Astrocyte (in vitro differentiated cells and primary cell): ENCODE results near the gene GRIN2A. TPM values are rescaled to one million over a fixed set of nuclear protein-coding genes. Genes with fewer than 3 reads are reported as not detected.

Experiments used
- DNase-seq: peaks from one replicate; pipeline ENCODE4 v3.0.0-alpha.2; 2010; ENCODE audit warnings: low read depth
- FAIRE-seq: peaks from 2 replicates; lab custom pipeline; 2011; peaks lifted over from hg19 to GRCh38; lab: Jason Lieb, UNC
- H2AFZ ChIP-seq: 2 replicates; pipeline ENCODE4 v1.6.0; 2012; ENCODE audit warnings: low read depth, low read length, inconsistent platforms
- H3K27ac ChIP-seq: 2 replicates; pipeline ENCODE4 v1.5.1; 2011; ENCODE audit warnings: low read depth, low read length, inconsistent platforms
- H3K27me3 ChIP-seq: 2 replicates; pipeline ENCODE4 v1.6.0; 2011; ENCODE audit warnings: low read length, inconsistent platforms; ENCODE audit not compliant: insufficient read depth
- H3K36me3 ChIP-seq: 2 replicates; pipeline ENCODE4 v1.5.1; 2011; ENCODE audit warnings: low read length, inconsistent platforms; ENCODE audit not compliant: insufficient read depth
- H3K4me1 ChIP-seq: 2 replicates; pipeline ENCODE4 v1.5.1; 2011; ENCODE audit warnings: low read length, inconsistent platforms; ENCODE audit not compliant: insufficient read depth
- H3K4me2 ChIP-seq: 2 replicates; pipeline ENCODE4 v1.6.0; 2012; ENCODE audit warnings: low read length, inconsistent platforms
- H3K4me3 ChIP-seq: 2 replicates; pipeline ENCODE4 v1.5.1; 2011; ENCODE audit warnings: low read depth, mild to moderate bottlenecking, low read length, inconsistent platforms; ENCODE audit not compliant: insufficient read depth
- H3K79me2 ChIP-seq: 2 replicates; pipeline ENCODE4 v1.6.0; 2012; ENCODE audit warnings: mild to moderate bottlenecking, low read length, inconsistent platforms; ENCODE audit not compliant: insufficient read depth
- H3K9ac ChIP-seq: 2 replicates; pipeline ENCODE4 v1.6.0; 2012; ENCODE audit warnings: mild to moderate bottlenecking, low read length, inconsistent platforms
- H3K9me3 ChIP-seq: 2 replicates; pipeline ENCODE4 v1.5.1; 2012; ENCODE audit warnings: low read depth, mild to moderate bottlenecking, low read length, inconsistent platforms; ENCODE audit not compliant: insufficient read depth
- H4K20me1 ChIP-seq: 2 replicates; pipeline ENCODE4 v1.6.0; 2012; ENCODE audit warnings: low read length, inconsistent platforms; ENCODE audit not compliant: insufficient read depth
- H3K27ac Mint-ChIP-seq: one replicate; pipeline ENCODE4 v1.8.0; 2021; ENCODE audit warnings: mild to moderate bottlenecking, mixed read lengths; ENCODE audit not compliant: unreplicated experiment
- H3K27me3 Mint-ChIP-seq: one replicate; pipeline ENCODE4 v1.8.0; 2021; ENCODE audit warnings: low read depth, mixed read lengths; ENCODE audit not compliant: unreplicated experiment
- H3K36me3 Mint-ChIP-seq: one replicate; pipeline ENCODE4 v1.8.0; 2021; ENCODE audit warnings: low read depth, mixed read lengths; ENCODE audit not compliant: unreplicated experiment
- H3K4me1 Mint-ChIP-seq: one replicate; pipeline ENCODE4 v1.8.0; 2021; ENCODE audit warnings: low read depth, mixed read lengths; ENCODE audit not compliant: unreplicated experiment
- H3K4me3 Mint-ChIP-seq: one replicate; pipeline ENCODE4 v1.8.0; 2021; ENCODE audit warnings: mild to moderate bottlenecking, moderate library complexity, mixed read lengths; ENCODE audit not compliant: unreplicated experiment
- H3K9me3 Mint-ChIP-seq: one replicate; pipeline ENCODE4 v1.8.0; 2021; ENCODE audit warnings: mild to moderate bottlenecking, mixed read lengths; ENCODE audit not compliant: unreplicated experiment
- CTCF ChIP-seq: IDR thresholded peaks from 2 replicates; pipeline ENCODE4 v1.5.1; 2011; ENCODE audit warnings: low read depth, mild to moderate bottlenecking, inconsistent platforms, low read length, moderate library complexity; ENCODE audit not compliant: insufficient read depth
- EZH2 ChIP-seq: IDR thresholded peaks from 2 replicates; pipeline ENCODE4 v1.6.1; 2012; ENCODE audit warnings: mild to moderate bottlenecking, low read length, inconsistent platforms; ENCODE audit not compliant: insufficient read depth
- total RNA-seq: library from RNA; stranded (reverse); gene quantifications from 2 replicates; pipeline ENCODE4 v1.2.1, GENCODE V29; 2021

Gene GRIN2A
- total RNA-seq, 1 donor from 2014 or later, result 0.68 TPM

GRCh38 chr16:10022098-10022497 lies 160.1 kb downstream of the GRIN2A start:
- H3K36me3 Mint-ChIP-seq, result no peaks in the 10 kb centered on the region
- H3K36me3 ChIP-seq, result no peaks in the 10 kb centered on the region
- no peak overlapping the region for H2AFZ ChIP-seq
- no peaks in the 10 kb centered on the region for H3K79me2 ChIP-seq
- no peaks in the 10 kb centered on the region for H3K4me1 Mint-ChIP-seq
- no peaks in the 10 kb centered on the region for H3K9me3 ChIP-seq
- no peak overlapping the region for H3K9ac ChIP-seq
- no peak overlapping the region for H3K27ac Mint-ChIP-seq
- no peaks in the 10 kb centered on the region for H4K20me1 ChIP-seq
- DNase-seq (no peak), FAIRE-seq (no peak)
- H3K27me3 ChIP-seq, result no peaks in the 10 kb centered on the region
- H3K4me1 ChIP-seq, result no peaks in the 10 kb centered on the region
- TF ChIP-seq EZH2 (no peak), CTCF (no peak)
- H3K27me3 Mint-ChIP-seq, result peaks cover 41% of the 10 kb centered on the region
- no peaks in the 10 kb centered on the region for H3K9me3 Mint-ChIP-seq
- no peak overlapping the region for H3K4me2 ChIP-seq
- H3K27ac ChIP-seq, result no peak overlapping the region
- H3K4me3 ChIP-seq, result no peak overlapping the region
- H3K4me3 Mint-ChIP-seq, result no peak overlapping the region

- H3K9me3 ChIP-seq, result no peaks in the 10 kb centered on the region
- no peaks in the 10 kb centered on the region for H4K20me1 ChIP-seq
- no peak overlapping the region for H3K4me2 ChIP-seq
- H3K4me3 Mint-ChIP-seq, result no peak overlapping the region
- no peak for TF ChIP-seq EZH2
- TF ChIP-seq CTCF, result no peak
- H3K79me2 ChIP-seq, result no peaks in the 10 kb centered on the region
- H3K9me3 Mint-ChIP-seq, result no peaks in the 10 kb centered on the region
- H3K9ac ChIP-seq, result no peak overlapping the region
- no peak overlapping the region for H3K27ac Mint-ChIP-seq
- DNase-seq, result no peak
- no peaks in the 10 kb centered on the region for H3K4me1 Mint-ChIP-seq
- no peak overlapping the region for H3K27ac ChIP-seq
- no peaks in the 10 kb centered on the region for H3K36me3 ChIP-seq
- peaks cover 40% of the 10 kb centered on the region for H3K27me3 Mint-ChIP-seq
- H3K27me3 ChIP-seq, result no peaks in the 10 kb centered on the region
- no peaks in the 10 kb centered on the region for H3K4me1 ChIP-seq
- FAIRE-seq, result no peak
- H3K36me3 Mint-ChIP-seq, result no peaks in the 10 kb centered on the region
- H2AFZ ChIP-seq, result no peak overlapping the region
- H3K4me3 ChIP-seq, result no peak overlapping the region
Measured at GRCh38 chr16:10020866-10021265, 161.4 kb downstream of the GRIN2A start.

- Histone ChIP-seq H3K79me2 (no peaks in the 10 kb centered on the region), H3K4me3 (no peak overlapping the region), H4K20me1 (no peaks in the 10 kb centered on the region), H3K9ac (no peak overlapping the region), H3K27me3 (no peaks in the 10 kb centered on the region), H3K9me3 (no peaks in the 10 kb centered on the region), H3K4me2 (no peak overlapping the region), H3K27ac (no peak overlapping the region), H2AFZ (no peak overlapping the region), H3K36me3 (no peaks in the 10 kb centered on the region), H3K4me1 (no peaks in the 10 kb centered on the region)
- no peak for DNase-seq
- Mint-ChIP-seq H3K27ac (no peak overlapping the region), H3K4me1 (peaks cover 1% of the 10 kb centered on the region), H3K36me3 (no peaks in the 10 kb centered on the region), H3K27me3 (peaks cover 38% of the 10 kb centered on the region), H3K9me3 (no peaks in the 10 kb centered on the region), H3K4me3 (no peak overlapping the region)
- no peak for TF ChIP-seq CTCF
- no peak for TF ChIP-seq EZH2
- no peak for FAIRE-seq
Measured at GRCh38 chr16:10016752-10017151, 165.5 kb downstream of the GRIN2A start.
